Measurements from ENCODE around the gene NLRP5. TPM values are rescaled to one million over a fixed set of nuclear protein-coding genes. Genes with fewer than 3 reads are reported as not detected.
A peak's percentile ranks its signal among the peaks of the same experiment; 100 is the strongest.

Gene NLRP5
- total RNA-seq, 2 experiments from 2014 or later, result not detected

GRCh38 chr19:56069642-56070041, 83.1 kb downstream of the NLRP5 start:
- intact Hi-C loops (cut with micrococcal nuclease; ENCODE audit: unreplicated experiment), result loop anchor here (10.0 kb wide), 1 partner anchor 285 kb away; no protein-coding TSS in a partner anchor
- DNase-seq (ENCODE audit: low spot score), result no peak
- POLR2A ChIA-PET, result no interaction called here

GRCh38 chr19:56071151-56071550, 84.6 kb downstream of the NLRP5 start:
- ChIA-PET POLR2A (no interaction called here), CTCF (ENCODE audit: unreplicated experiment) (interaction anchor here (0.6 kb wide), 1 partner anchor 44 kb away, joined by 6 read pairs; no protein-coding TSS in a partner anchor)
- no TSS peak for BruUV-seq (replicated peaks)
- intact Hi-C loops (cut with micrococcal nuclease; ENCODE audit: unreplicated experiment), result no loop called here
- Histone ChIP-seq H2AFZ (ENCODE audit: low read length) (no peak overlapping the region), H3K9me3 (ENCODE audit: low read length) (no peaks in the 10 kb centered on the region), H3K4me2 (ENCODE audit: low read length) (no peak overlapping the region), H3K4me3 (ENCODE audit: low read depth, low read length, poor library complexity, severe bottlenecking) (no peak overlapping the region), H3K4me1 (ENCODE audit: insufficient read depth, low read length, poor library complexity, severe bottlenecking) (peaks cover 7% of the 10 kb centered on the region), H3K27ac (ENCODE audit: low read depth, low read length, poor library complexity, severe bottlenecking) (no peak overlapping the region), H3K36me3 (ENCODE audit: insufficient read depth, low read length) (no peaks in the 10 kb centered on the region), H3K79me2 (ENCODE audit: insufficient read depth, low read depth, low read length) (no peaks in the 10 kb centered on the region), H4K20me1 (ENCODE audit: insufficient read depth, low read length) (no peaks in the 10 kb centered on the region), H3K9me2 (ENCODE audit: insufficient read depth, low read length) (no peaks in the 10 kb centered on the region)
- DNase-seq (ENCODE audit: low spot score), result peak; percentile 58
- TF ChIP-seq CTCF (conservative IDR thresholded peaks at IDR 0.05; ENCODE audit: low read length), result peak; percentile 71
- no peak for TF ChIP-seq EZH2phosphoT487 (IDR thresholded peaks at IDR 0.05; ENCODE audit: borderline replicate concordance, low read depth, low read length)

More at GRCh38 chr19:56069642-56070041, 83.1 kb downstream of the NLRP5 start:
- Histone ChIP-seq H3K27ac (ENCODE audit: low read depth, low read length, poor library complexity, severe bottlenecking) (no peak overlapping the region), H3K4me1 (ENCODE audit: insufficient read depth, low read length, poor library complexity, severe bottlenecking) (peaks cover 9% of the 10 kb centered on the region), H4K20me1 (ENCODE audit: insufficient read depth, low read length) (no peaks in the 10 kb centered on the region), H3K9me3 (ENCODE audit: low read length) (no peaks in the 10 kb centered on the region), H2AFZ (ENCODE audit: low read length) (no peak overlapping the region), H3K4me2 (ENCODE audit: low read length) (no peak overlapping the region), H3K4me3 (ENCODE audit: low read depth, low read length, poor library complexity, severe bottlenecking) (no peak overlapping the region), H3K79me2 (ENCODE audit: insufficient read depth, low read depth, low read length) (no peaks in the 10 kb centered on the region), H3K36me3 (ENCODE audit: insufficient read depth, low read length) (no peaks in the 10 kb centered on the region), H3K9me2 (ENCODE audit: insufficient read depth, low read length) (no peaks in the 10 kb centered on the region)
- TF ChIP-seq EZH2phosphoT487 (IDR thresholded peaks at IDR 0.05; ENCODE audit: borderline replicate concordance, low read depth, low read length) (no peak), CTCF (conservative IDR thresholded peaks at IDR 0.05; ENCODE audit: low read length) (no peak)
- BruUV-seq (replicated peaks), result no TSS peak
- CTCF ChIA-PET (ENCODE audit: unreplicated experiment), result no interaction called here

GRCh38 chr19:56076498-56076897, 89.9 kb downstream of the NLRP5 start:
- no TSS peak for BruUV-seq (replicated peaks)
- POLR2A ChIA-PET, result no interaction called here

More at GRCh38 chr19:56076498-56076897, 89.9 kb downstream of the NLRP5 start:
- TF ChIP-seq EZH2phosphoT487 (IDR thresholded peaks at IDR 0.05; ENCODE audit: borderline replicate concordance, low read depth, low read length) (no peak), CTCF (conservative IDR thresholded peaks at IDR 0.05; ENCODE audit: low read length) (peak; percentile 94)
- peak; percentile 61 for DNase-seq (ENCODE audit: low spot score)
- H3K36me3 ChIP-seq (ENCODE audit: insufficient read depth, low read length), result no peaks in the 10 kb centered on the region
- intact Hi-C loops (cut with micrococcal nuclease; ENCODE audit: unreplicated experiment), result loop anchor here (2.0 kb wide), 1 partner anchor 256 kb away; no protein-coding TSS in a partner anchor
- H3K4me1 ChIP-seq (ENCODE audit: insufficient read depth, low read length, poor library complexity, severe bottlenecking), result peaks cover 9% of the 10 kb centered on the region
- no peaks in the 10 kb centered on the region for H4K20me1 ChIP-seq (ENCODE audit: insufficient read depth, low read length)
- H3K9me2 ChIP-seq (ENCODE audit: insufficient read depth, low read length), result no peaks in the 10 kb centered on the region
- no peak overlapping the region for H2AFZ ChIP-seq (ENCODE audit: low read length)
- no peak overlapping the region for H3K27ac ChIP-seq (ENCODE audit: low read depth, low read length, poor library complexity, severe bottlenecking)
- H3K4me2 ChIP-seq (ENCODE audit: low read length), result no peak overlapping the region
- CTCF ChIA-PET (ENCODE audit: unreplicated experiment), result no interaction called here
- no peak overlapping the region for H3K4me3 ChIP-seq (ENCODE audit: low read depth, low read length, poor library complexity, severe bottlenecking)
- H3K9me3 ChIP-seq (ENCODE audit: low read length), result no peaks in the 10 kb centered on the region
- H3K79me2 ChIP-seq (ENCODE audit: insufficient read depth, low read depth, low read length), result no peaks in the 10 kb centered on the region
